H1 (cell line): Measurements from ENCODE around the gene C2CD4B.

Source experiments
- CHD1 ChIP-seq: IDR thresholded peaks from 2 replicates; pipeline ENCODE4 v1.6.1; 2012; ENCODE audit warnings: low read depth, low read length, improper control_type of control experiment
- CHD2 ChIP-seq: IDR thresholded peaks from 2 replicates; pipeline ENCODE4 v1.6.1; 2012; ENCODE audit warnings: low read length, improper control_type of control experiment
- MAFK ChIP-seq: IDR thresholded peaks from 2 replicates; pipeline ENCODE4 v1.6.1; 2012; ENCODE audit warnings: low read depth, mild to moderate bottlenecking, improper control_type of control experiment, low read length
- NRF1 ChIP-seq: IDR thresholded peaks from 2 replicates; pipeline ENCODE4 v1.6.1; 2011; ENCODE audit warnings: mild to moderate bottlenecking, low read depth, low read length, improper control_type of control experiment
- TAF1 ChIP-seq: IDR thresholded peaks from 2 replicates; pipeline ENCODE4 v1.6.1; 2011; ENCODE audit warnings: mild to moderate bottlenecking, low read depth, low read length
- TCF12 ChIP-seq: IDR thresholded peaks from 2 replicates; pipeline ENCODE4 v1.6.1; 2011; ENCODE audit warnings: low read depth, mild to moderate bottlenecking, low read length
- TF ChIP-seq, protein P1 (sequence below): IDR thresholded peaks from 2 replicates; pipeline ENCODE4 v1.6.1; 2012; ENCODE audit warnings: inconsistent platforms
- TF ChIP-seq, protein P2 (sequence below), 3 experiments: IDR thresholded peaks; 1 replicate in 2 of 3; 2 replicates in 1 of 3; pipeline versions ENCODE4 v1.5.1 to v1.6.1; 2011; ENCODE audit warnings: low read length in 3 of 3, mild to moderate bottlenecking in 3 of 3, inconsistent platforms in 2 of 3, low read depth in 1 of 3, moderate library complexity in 1 of 3; ENCODE audit not compliant: insufficient read depth in 1 of 3; ENCODE audit errors: control extremely low read depth in 1 of 3

DNA sequence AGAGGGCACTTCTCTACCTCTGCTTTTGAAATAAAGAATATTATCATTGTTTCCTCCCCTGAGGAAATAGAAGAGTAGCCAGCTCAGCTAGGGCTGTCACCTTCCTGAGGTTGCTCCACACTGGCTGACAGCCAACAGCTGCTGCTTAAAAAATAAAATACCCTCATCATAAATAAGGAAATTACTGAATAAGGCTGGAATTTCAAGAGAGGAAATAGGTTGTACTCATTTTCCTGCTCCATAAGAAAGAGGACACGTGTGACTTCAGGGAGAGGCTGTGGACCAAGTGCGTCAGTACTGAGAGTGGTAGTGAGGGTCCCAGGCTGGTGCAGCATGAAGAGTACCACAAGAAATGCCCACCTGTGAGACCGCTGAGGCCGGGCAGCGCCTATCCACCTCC, 8.1 kb upstream of the C2CD4B start:
- TF ChIP-seq, protein P1, sequence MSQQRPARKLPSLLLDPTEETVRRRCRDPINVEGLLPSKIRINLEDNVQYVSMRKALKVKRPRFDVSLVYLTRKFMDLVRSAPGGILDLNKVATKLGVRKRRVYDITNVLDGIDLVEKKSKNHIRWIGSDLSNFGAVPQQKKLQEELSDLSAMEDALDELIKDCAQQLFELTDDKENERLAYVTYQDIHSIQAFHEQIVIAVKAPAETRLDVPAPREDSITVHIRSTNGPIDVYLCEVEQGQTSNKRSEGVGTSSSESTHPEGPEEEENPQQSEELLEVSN = no peak
- TF ChIP-seq MAFK = no peak
- TF ChIP-seq, protein P2, sequence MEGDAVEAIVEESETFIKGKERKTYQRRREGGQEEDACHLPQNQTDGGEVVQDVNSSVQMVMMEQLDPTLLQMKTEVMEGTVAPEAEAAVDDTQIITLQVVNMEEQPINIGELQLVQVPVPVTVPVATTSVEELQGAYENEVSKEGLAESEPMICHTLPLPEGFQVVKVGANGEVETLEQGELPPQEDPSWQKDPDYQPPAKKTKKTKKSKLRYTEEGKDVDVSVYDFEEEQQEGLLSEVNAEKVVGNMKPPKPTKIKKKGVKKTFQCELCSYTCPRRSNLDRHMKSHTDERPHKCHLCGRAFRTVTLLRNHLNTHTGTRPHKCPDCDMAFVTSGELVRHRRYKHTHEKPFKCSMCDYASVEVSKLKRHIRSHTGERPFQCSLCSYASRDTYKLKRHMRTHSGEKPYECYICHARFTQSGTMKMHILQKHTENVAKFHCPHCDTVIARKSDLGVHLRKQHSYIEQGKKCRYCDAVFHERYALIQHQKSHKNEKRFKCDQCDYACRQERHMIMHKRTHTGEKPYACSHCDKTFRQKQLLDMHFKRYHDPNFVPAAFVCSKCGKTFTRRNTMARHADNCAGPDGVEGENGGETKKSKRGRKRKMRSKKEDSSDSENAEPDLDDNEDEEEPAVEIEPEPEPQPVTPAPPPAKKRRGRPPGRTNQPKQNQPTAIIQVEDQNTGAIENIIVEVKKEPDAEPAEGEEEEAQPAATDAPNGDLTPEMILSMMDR (IDR thresholded peaks at IDR 0.05; ENCODE audit: control extremely low read depth in 1 of 3, insufficient read depth in 1 of 3, low read depth in 1 of 3, low read length in 3 of 3) = no peak
- TF ChIP-seq TCF12 = no peak
- TF ChIP-seq TAF1 = no peak
- no peak for TF ChIP-seq CHD1
- TF ChIP-seq CHD2 = no peak
- no peak for TF ChIP-seq NRF1
